ENCODE data around the gene RELL1. TPM values are rescaled to one million over a fixed set of nuclear protein-coding genes. Genes with fewer than 3 reads are reported as not detected.
"Not testable (repeated sequence)": the region's sequence is repeated elsewhere in the genome, so short reads cannot be mapped to it uniquely, and the experiment has no call there.

Gene RELL1
- total RNA-seq, 1 experiment from 2014 or later, result 14.4 TPM

DNA sequence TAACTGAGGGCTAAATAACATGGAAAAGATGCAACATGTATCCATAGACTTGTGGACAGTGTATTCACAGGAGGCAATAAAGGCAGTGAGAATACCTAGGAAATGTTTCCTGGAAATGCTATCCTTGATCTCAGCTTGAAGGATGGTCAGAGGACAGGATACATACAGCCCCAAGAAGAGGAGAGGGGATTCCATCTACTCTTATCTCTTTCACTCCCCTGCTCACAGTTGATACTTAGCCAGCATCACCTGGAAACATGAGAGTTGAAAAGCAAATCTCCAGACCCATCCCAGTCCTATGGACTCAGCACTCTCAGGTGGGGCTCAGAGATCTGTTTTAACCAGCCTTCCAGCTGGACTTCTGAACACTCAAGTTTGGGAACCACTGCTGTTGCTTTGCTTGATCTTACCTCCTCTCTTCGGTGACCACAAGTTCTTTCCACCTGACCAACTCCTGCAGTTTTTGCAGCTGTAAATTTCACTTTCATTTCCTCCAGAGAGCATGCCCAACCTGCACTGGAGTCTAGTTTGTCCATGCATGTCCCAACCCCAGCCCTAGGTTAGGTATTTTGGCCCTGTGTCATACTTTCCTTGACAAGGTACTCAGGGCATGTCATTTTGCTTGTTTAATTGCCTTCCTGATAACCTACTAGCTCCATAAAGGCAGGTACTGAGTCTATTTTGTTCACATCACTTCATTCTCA, 10.4 kb downstream of the RELL1 start:
- Histone ChIP-seq H3K27me3 (no peaks in the 10 kb centered on the region), H3K36me3 (no peaks in the 10 kb centered on the region), H3K4me3 (no peak overlapping the region), H3K9me3 (no peaks in the 10 kb centered on the region)
- no peak for DNase-seq

DNA sequence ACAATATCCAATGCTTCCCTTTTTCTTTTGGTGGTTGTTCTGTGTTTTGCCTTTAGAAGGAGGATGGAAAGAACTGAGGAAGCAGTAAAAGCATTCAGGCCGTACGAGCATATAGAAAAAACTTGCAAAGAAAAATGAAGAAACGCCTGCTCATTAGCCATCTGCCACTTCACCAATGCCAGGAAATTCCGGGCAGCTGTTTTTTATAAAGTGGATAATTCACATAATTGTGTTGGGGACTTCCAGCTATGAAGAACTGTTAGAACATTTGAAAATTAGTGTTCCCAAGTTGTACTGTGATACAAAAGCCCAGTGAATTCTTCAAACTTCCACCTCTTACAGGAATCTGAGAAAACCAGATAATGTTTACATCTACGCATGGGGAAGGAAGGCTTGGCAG, 11.7 kb downstream of the RELL1 start:
- Histone ChIP-seq H3K27me3 (no peaks in the 10 kb centered on the region), H3K9me3 (no peaks in the 10 kb centered on the region), H3K4me3 (no peak overlapping the region), H3K36me3 (no peaks in the 10 kb centered on the region)
- no peak for DNase-seq

DNA sequence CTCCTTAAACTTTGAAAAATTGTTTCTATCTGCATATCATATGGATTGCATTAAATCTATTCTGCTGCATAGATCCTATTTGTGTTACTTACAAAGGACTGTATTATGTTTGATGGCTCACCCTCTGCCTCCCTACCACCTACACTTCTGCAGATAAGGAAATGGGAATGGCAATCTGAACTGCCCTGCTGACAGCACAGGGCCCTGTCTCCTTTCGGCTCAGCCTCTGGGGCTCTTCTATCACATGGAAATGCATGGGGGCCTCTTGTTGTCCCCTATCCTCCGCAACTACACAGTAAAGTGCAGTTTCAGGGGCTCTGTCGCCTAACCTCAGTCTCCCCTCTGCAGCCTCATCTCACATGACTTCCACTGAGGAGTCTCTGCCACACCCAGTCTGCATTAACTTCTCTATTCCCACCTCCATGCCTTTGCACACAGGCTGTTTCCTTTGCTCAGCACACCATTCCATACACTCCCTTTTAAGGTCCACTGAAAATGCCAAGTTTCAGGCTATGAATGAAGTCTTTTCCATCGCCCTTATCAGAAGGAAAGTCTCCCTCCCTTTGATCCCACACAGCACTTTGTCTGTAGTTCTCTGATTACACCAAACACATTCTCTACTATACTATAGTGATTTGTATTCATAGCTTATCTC, 12.5 kb downstream of the RELL1 start:
- no peaks in the 10 kb centered on the region for H3K36me3 ChIP-seq
- H3K9me3 ChIP-seq, result no peaks in the 10 kb centered on the region
- DNase-seq, result no peak
- H3K27me3 ChIP-seq, result no peaks in the 10 kb centered on the region
- H3K4me3 ChIP-seq, result no peak overlapping the region

DNA sequence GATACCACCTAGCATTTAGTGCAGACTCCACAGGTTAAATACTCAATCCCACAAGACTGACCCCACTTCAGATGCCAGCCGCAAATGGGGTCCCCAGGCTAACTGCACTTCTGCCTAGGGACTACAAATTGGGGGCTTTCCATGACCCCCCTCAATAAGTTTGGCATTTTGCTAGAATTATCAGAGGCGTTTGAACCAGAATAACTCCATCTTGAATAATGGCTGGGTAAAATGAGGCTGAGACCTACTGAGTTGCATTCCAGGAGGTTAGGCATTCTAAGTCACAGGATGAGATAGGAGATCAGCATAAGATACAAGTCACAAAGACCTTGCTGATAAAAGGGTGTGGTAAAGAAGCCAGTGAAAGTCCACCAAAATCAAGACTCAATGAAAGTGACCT, 15.1 kb downstream of the RELL1 start:
- no peaks in the 10 kb centered on the region for H3K9me3 ChIP-seq
- no peaks in the 10 kb centered on the region for H3K36me3 ChIP-seq
- H3K27me3 ChIP-seq, result no peaks in the 10 kb centered on the region
- no peak for DNase-seq
- H3K4me3 ChIP-seq, result no peak overlapping the region

DNA sequence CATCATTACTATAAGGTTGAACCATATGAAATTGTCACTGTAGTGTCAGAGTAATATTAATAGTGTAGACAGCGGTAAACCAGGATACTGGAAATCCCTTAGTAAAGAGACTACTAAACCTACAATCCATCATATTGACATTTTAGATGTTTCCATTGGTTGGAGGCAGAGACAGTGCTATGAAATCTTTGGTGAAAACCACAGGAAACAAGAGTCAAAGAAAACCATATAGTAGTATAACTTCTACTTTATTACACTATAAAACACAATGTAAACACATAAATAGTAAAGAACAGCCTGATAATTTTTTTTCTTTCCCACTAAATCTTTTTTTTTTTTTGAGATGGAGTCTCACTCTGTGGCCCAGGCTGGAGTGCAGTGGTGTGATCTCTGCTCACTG, 15.9 kb downstream of the RELL1 start:
- H3K9me3 ChIP-seq, result no peaks in the 10 kb centered on the region
- no peak overlapping the region for H3K4me3 ChIP-seq
- H3K36me3 ChIP-seq, result no peaks in the 10 kb centered on the region
- DNase-seq, result no peak
- H3K27me3 ChIP-seq, result no peaks in the 10 kb centered on the region

DNA sequence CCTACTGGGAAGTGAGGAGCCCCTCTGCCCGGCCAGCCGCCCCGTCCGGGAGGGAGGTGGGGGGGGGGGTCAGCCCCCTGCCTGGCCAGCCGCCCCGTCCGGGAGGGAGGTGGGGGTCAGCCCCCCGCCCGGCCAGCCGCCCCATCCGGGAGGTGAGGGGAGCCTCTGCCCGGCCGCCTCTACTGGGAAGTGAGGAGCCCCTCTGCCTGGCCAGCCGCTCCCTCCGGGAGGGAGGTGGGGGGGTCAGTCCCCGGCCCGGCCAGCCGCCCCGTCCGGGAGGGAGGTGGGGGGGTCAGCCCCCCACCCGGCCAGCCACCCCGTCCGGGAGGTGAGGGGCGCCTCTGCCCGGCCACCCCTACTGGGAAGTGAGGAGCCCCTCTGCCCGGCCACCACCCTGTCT, 17.1 kb downstream of the RELL1 start:
- H3K4me3 ChIP-seq, DNase-seq, H3K9me3 ChIP-seq, H3K36me3 ChIP-seq, H3K27me3 ChIP-seq: not testable (repeated sequence)

DNA sequence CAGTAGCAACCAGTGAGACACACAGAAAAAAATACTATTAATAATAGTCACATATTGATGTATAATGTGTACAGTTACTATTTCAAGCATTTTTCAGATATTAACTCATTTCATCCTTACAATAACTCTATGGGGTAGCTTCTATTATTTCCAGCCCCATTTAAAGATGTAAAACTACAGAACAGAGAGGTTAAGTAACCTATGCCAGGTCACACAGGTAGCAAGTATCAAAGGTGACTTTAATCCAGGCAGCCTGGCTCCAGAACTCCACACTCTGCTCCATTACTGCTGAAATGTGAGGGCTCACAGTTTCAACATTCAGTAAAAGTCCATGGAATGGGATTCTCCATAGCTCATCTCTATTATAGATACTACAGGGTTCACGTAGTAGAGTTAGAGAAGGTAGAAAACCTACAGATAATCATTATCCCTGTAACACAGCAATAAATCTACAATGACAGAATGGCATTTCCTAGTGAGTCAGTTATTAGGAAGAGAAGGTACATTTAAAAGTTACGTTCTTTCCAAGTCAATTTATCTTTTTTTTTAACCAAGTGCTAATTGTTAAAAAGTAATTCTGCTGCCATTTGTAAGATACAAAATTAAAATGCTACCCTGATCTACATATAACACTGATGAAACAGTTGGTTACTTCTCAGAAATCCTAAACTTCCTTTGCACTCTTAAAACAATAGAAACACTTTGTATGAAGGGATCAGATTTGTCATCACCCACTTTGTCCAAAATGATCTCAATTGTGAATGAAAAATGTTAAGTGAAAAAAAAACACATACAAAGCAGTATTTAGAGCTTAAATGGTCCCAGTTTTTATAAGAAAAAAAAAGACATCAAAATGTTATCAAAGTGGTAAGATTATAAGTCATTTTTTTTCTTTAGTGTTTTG, 18.7 kb downstream of the RELL1 start:
- Histone ChIP-seq H3K9me3 (no peaks in the 10 kb centered on the region), H3K27me3 (no peaks in the 10 kb centered on the region), H3K36me3 (no peaks in the 10 kb centered on the region), H3K4me3 (no peak overlapping the region)
- DNase-seq, result no peak

DNA sequence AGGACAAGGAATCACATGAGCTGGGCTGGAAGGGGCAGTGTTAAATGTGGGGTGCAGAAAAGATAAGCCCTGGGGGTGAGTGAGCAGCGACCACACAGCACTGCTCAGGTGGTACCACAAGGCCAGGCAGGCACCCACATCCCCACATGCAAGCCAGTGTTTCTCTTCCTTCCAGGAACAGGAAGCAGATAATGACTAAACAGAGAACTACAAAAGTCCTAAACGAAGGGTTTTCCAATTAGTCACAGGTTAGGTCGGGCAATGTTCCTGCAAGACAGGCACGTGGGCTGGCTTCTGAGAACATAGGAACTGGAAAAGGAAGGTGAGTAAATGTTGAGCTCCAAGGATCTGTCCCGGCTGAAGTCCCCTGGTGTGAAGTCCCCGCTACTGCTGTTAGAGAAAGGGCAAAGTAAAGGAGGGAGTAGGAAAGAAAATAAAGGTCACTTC, 19.5 kb downstream of the RELL1 start:
- DNase-seq, result peak; percentile 58
- H3K9me3 ChIP-seq, result no peaks in the 10 kb centered on the region

DNA sequence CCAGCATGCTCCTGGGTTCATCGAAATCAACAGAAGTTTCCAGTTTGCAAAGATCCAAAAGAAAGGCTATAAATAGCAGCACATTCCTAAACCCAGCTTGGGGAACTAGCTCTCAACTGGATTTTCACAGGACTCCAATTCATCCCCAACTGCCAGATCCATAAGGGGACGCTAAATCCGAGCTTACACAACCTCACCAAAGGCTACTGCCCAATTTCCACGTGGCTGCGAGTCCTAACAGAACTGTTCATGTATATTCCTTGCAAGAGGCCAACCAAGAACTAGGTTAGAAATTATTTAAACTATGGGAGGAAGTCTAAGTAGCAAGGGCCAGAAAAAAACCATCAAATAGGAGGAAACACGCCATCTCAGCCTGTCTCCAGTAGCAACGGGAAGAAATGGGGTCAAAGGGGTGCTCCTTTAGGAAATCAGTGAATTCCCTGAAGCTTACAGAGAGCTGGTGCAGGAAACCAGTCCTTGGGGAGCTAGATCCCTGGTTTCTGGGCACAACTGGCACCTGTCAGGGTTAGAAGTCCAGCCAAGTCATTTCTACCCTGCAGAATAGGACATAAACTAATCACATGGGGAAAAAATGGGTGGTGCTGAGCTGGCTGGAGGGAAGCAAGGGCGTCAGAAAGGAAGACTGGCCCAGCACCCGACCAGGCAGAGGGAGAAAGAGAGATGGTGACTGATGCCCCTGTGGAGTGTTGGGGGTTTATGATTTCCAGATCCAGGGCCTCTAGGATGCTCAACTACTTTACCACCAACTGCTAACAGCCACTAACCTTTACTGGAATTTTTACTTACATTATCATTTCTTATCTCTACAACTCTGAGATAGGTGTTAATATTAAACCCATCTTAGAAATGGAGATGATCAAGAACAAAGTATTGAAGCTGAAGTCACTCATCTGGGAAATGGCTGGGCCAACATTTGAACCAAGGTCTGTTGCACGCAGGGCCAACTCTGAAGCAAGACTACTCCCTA, 20.5 kb downstream of the RELL1 start:
- no peaks in the 10 kb centered on the region for H3K27me3 ChIP-seq
- no peaks in the 10 kb centered on the region for H3K9me3 ChIP-seq
- DNase-seq, result no peak
- no peaks in the 10 kb centered on the region for H3K36me3 ChIP-seq
- no peak overlapping the region for H3K4me3 ChIP-seq

More for the DNA sequence above, 19.5 kb downstream of the RELL1 start:
- no peaks in the 10 kb centered on the region for H3K36me3 ChIP-seq
- H3K27me3 ChIP-seq, result no peaks in the 10 kb centered on the region
- no peak overlapping the region for H3K4me3 ChIP-seq

DNA sequence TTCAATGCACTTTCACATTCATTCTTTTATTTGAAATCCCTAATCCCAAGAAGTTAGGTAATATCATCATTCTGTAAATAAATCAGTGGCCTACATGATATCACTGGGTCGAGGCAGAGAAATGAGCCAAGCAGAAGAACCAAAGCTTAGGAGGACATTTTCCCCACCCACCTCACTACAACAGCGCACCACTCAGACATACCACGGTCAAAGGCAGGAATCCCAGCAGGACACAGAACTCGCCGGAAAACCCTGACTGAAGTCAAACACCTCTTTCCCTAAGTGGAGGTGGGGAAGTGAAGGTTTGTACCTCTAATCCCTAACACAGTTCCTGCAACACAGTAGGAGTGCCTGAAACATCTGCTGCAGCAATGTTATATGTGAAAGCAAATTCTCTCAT, 21.5 kb downstream of the RELL1 start:
- H3K27me3 ChIP-seq, result no peaks in the 10 kb centered on the region
- no peak overlapping the region for H3K4me3 ChIP-seq
- no peaks in the 10 kb centered on the region for H3K36me3 ChIP-seq
- H3K9me3 ChIP-seq, result no peaks in the 10 kb centered on the region
- no peak for DNase-seq

DNA sequence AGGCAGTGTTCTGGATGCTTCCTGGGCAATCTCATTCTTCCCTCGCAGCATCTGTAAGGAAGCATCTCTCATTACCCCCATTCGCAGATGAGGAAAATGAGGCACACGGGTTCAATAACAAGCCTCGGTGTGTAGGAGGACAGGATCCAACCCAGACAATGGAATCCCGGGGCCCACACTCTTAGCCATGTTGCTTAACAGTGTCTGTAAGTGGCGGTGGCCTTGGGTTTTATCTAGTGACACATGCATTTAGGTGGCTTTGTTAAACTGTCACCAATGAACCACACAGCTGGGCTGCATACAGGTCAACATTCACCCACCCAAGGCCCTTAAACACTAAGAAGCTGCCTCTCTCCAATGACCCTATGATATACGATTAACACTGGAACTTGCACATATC, 22.6 kb downstream of the RELL1 start:
- no peaks in the 10 kb centered on the region for H3K9me3 ChIP-seq
- no peaks in the 10 kb centered on the region for H3K36me3 ChIP-seq
- DNase-seq, result no peak
- no peak overlapping the region for H3K4me3 ChIP-seq
- no peaks in the 10 kb centered on the region for H3K27me3 ChIP-seq

DNA sequence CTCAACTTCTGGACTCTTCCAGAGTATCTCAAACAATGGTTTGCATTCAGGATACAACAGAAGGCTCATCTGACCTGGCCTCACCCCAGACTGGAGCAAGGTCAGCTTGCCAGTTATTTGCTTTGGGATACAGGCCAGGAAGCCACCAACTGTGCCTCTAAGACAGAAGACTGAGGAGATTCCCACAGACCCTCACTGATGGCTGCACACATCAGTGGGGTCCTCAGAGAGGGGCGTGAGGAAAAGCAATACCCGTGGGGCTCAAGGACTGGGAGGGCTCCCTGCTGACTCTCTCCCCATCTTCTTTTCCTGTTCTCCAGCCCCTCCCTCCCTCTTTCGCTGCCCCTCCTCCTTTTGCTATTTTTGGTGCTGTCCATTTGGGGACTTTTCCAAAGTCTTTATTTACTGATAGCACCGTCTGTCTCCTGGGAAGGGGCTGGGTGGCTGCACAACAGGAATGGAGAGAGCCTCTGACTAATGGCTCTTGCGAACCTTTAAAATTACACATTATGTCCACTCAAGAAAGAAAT, 23.2 kb downstream of the RELL1 start:
- Histone ChIP-seq H3K4me3 (no peak overlapping the region), H3K27me3 (no peaks in the 10 kb centered on the region), H3K36me3 (no peaks in the 10 kb centered on the region), H3K9me3 (no peaks in the 10 kb centered on the region)
- DNase-seq, result no peak

DNA sequence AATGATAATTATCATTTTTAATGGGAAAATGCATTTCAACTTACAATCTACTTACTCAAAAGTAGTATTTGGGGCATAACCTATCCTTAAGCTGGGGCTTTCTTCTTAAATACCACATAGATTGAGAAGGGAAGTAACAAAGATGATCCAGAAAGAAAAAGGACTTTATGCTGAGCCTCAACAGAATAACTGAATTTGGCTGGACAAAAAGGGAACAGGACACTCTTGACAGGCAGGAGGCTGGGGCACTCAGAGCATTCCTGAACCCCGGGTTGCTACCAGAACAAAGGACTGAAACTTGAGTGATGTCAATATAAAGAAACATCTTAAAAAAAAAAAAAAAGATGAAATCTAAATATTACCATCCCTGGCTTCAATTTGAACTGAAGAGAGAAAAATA, 23.9 kb downstream of the RELL1 start:
- Histone ChIP-seq H3K9me3 (no peaks in the 10 kb centered on the region), H3K27me3 (no peaks in the 10 kb centered on the region), H3K36me3 (no peaks in the 10 kb centered on the region), H3K4me3 (no peak overlapping the region)
- no peak for DNase-seq

DNA sequence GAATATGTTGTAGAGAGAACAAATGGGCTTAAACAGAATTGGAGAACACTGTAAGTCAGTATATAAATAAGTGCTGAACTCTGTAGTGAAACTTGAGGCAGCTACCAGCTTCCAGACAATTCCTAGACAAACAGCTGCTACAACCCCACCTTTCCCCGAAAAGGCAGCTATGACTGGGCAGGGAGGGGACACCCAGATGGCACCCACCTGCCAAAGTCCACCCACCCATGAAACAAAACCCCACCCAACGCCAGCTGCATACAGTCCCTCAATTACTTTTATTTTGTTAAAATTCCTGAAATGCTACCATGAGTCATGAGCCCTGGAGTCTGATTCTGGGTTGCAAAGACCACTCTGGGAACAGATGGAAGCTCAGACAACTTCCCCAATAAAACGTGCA, 24.4 kb downstream of the RELL1 start:
- DNase-seq, result peak; percentile 15
- Histone ChIP-seq H3K27me3 (no peaks in the 10 kb centered on the region), H3K36me3 (no peaks in the 10 kb centered on the region), H3K9me3 (no peaks in the 10 kb centered on the region), H3K4me3 (no peak overlapping the region)

DNA sequence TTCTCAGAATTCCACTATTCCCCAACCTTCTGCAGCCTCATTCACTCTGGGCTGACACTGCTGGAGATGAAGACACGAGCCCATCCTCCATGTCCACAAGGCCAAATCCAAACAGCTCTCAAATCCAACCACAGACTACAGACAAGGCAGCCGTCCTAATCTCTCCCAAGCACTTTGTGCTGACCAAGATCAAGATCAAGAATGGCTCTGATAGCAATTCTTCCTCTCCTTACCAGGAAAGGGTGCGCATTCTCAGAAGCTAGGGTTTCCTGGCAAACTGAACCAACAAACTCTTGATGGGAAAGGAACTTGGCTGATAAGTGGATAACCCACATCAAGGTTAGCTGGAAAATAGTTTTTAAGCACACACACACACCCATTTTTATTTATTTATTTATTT, 26.5 kb downstream of the RELL1 start:
- Histone ChIP-seq H3K36me3 (no peaks in the 10 kb centered on the region), H3K4me3 (no peak overlapping the region), H3K9me3 (no peaks in the 10 kb centered on the region), H3K27me3 (no peaks in the 10 kb centered on the region)
- DNase-seq, result no peak

DNA sequence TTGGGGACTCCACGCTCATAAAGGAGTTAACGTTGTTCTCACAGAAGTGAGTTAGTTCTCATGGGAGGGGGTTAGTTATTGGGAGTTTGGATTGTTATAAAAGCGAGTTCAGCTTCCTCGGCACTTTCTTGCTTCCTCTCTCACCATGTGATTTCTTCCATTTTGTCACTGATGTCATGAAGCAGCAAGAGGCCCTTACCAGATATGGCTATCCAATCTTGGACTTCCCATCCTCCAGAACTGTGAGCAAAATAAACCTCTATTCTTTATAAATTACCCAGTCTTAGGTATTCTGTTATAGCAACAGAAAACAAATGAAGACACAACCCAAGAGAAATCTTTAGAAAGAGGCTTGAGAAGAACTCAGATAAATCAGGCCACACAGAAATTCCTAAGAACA, 29.5 kb downstream of the RELL1 start:
- Histone ChIP-seq H3K4me3 (no peak overlapping the region), H3K27me3 (no peaks in the 10 kb centered on the region), H3K36me3 (no peaks in the 10 kb centered on the region), H3K9me3 (no peaks in the 10 kb centered on the region)
- DNase-seq, result no peak
